HEK293 (cell line): ENCODE results near the gene ABR.

Experiments
- BCL11B ChIP-seq: fragments of 450-650 bp; formaldehyde crosslinking; IDR thresholded peaks from 2 replicates; pipeline ENCODE4 v1.5.1; 2016; ENCODE audit warnings: low read depth, missing biosample characterization, missing genetic modification characterization
- HOXC10 ChIP-seq: sonication (generic); formaldehyde crosslinking; IDR thresholded peaks from 2 replicates; pipeline ENCODE4 v1.8.1; 2023; ENCODE audit warnings: mild to moderate bottlenecking, missing genetic modification reagents
- KLF8 ChIP-seq: fragments of 450-650 bp; formaldehyde crosslinking; IDR thresholded peaks from 2 replicates; pipeline ENCODE4 v1.5.1; 2016; ENCODE audit warnings: missing biosample characterization, missing genetic modification characterization
- SCRT2 ChIP-seq: fragments of 450-650 bp; formaldehyde crosslinking; IDR thresholded peaks from 2 replicates; pipeline ENCODE4 v1.5.1; 2016; ENCODE audit warnings: missing biosample characterization, missing genetic modification characterization
- YY1 ChIP-seq: fragments of 450-650 bp; formaldehyde crosslinking; IDR thresholded peaks from 2 replicates; pipeline ENCODE4 v1.5.1; 2018; ENCODE audit warnings: missing biosample characterization, missing genetic modification characterization
- ZBTB8A ChIP-seq: fragments of 450-650 bp; formaldehyde crosslinking; IDR thresholded peaks from 2 replicates; pipeline ENCODE4 v1.5.1; 2016; ENCODE audit warnings: missing biosample characterization, missing genetic modification characterization
- ZFHX2 ChIP-seq: fragments of 450-650 bp; formaldehyde crosslinking; conservative IDR thresholded peaks from 2 replicates; pipeline ENCODE4 v1.5.1; 2016; ENCODE audit warnings: missing biosample characterization, missing genetic modification characterization
- ZFP69B ChIP-seq: fragments of 450-650 bp; formaldehyde crosslinking; IDR thresholded peaks from 2 replicates; pipeline ENCODE4 v1.5.1; 2016; ENCODE audit warnings: missing biosample characterization, missing genetic modification characterization
- ZIC2 ChIP-seq: fragments of 450-650 bp; formaldehyde crosslinking; IDR thresholded peaks from 2 replicates; pipeline ENCODE4 v1.5.1; 2016; ENCODE audit warnings: missing biosample characterization, missing genetic modification characterization
- ZNF221 ChIP-seq: fragments of 450-650 bp; formaldehyde crosslinking; IDR thresholded peaks from 2 replicates; pipeline ENCODE4 v1.5.1; 2017; ENCODE audit warnings: missing biosample characterization, missing genetic modification characterization, borderline replicate concordance
- ZNF292 ChIP-seq: fragments of 450-650 bp; formaldehyde crosslinking; IDR thresholded peaks from 2 replicates; pipeline ENCODE4 v1.5.1; 2016; ENCODE audit warnings: low read depth, missing biosample characterization, missing genetic modification characterization, borderline replicate concordance
- ZNF341 ChIP-seq: fragments of 450-650 bp; formaldehyde crosslinking; IDR thresholded peaks from 2 replicates; pipeline ENCODE4; 2016; ENCODE audit warnings: low read depth, missing biosample characterization, missing genetic modification characterization
- ZNF416 ChIP-seq: fragments of 450-650 bp; formaldehyde crosslinking; IDR thresholded peaks from 2 replicates; pipeline ENCODE4 v1.5.1; 2016; ENCODE audit warnings: missing biosample characterization, missing genetic modification characterization
- ZNF473 ChIP-seq: fragments of 450-650 bp; formaldehyde crosslinking; IDR thresholded peaks from 2 replicates; pipeline ENCODE4 v1.5.1; 2017; ENCODE audit warnings: missing biosample characterization, missing genetic modification characterization
- ZNF514 ChIP-seq: fragments of 450-650 bp; formaldehyde crosslinking; IDR thresholded peaks from 2 replicates; pipeline ENCODE4 v1.5.1; 2016; ENCODE audit warnings: missing biosample characterization, missing genetic modification characterization
- ZNF544 ChIP-seq: fragments of 450-650 bp; formaldehyde crosslinking; IDR thresholded peaks from 2 replicates; pipeline ENCODE4 v1.5.0; 2017; ENCODE audit warnings: missing biosample characterization, missing genetic modification characterization
- ZNF555 ChIP-seq: fragments of 450-650 bp; formaldehyde crosslinking; conservative IDR thresholded peaks from 2 replicates; pipeline ENCODE4 v1.5.1; 2017; ENCODE audit warnings: missing biosample characterization, mild to moderate bottlenecking, missing genetic modification characterization, inconsistent platforms
- ZNF561 ChIP-seq: fragments of 450-650 bp; IDR thresholded peaks from 2 replicates; pipeline ENCODE4 v1.5.1; 2018; ENCODE audit warnings: missing biosample characterization, missing genetic modification characterization, borderline replicate concordance
- ZNF701 ChIP-seq: fragments of 450-650 bp; formaldehyde crosslinking; IDR thresholded peaks from 2 replicates; pipeline ENCODE4 v1.5.1; 2016; ENCODE audit warnings: missing biosample characterization, missing genetic modification characterization
- ZSCAN23 ChIP-seq: fragments of 450-650 bp; formaldehyde crosslinking; IDR thresholded peaks from 2 replicates; pipeline ENCODE4 v1.5.1; 2016; ENCODE audit warnings: missing biosample characterization, missing genetic modification characterization
- TF ChIP-seq, protein P1 (sequence below): fragments of 450-650 bp; formaldehyde crosslinking; IDR thresholded peaks from 2 replicates; pipeline ENCODE4 v1.5.1; 2016; ENCODE audit warnings: missing biosample characterization, missing genetic modification characterization, borderline replicate concordance
- TF ChIP-seq, protein P2 (sequence below): fragments of 450-650 bp; formaldehyde crosslinking; IDR thresholded peaks from 2 replicates; pipeline ENCODE4 v1.5.1; 2016; ENCODE audit warnings: missing biosample characterization, missing genetic modification characterization
- TF ChIP-seq, protein P3 (sequence below): fragments of 450-650 bp; formaldehyde crosslinking; IDR thresholded peaks from 2 replicates; pipeline ENCODE4 v1.5.1; 2016; ENCODE audit warnings: missing biosample characterization, missing genetic modification characterization
- TF ChIP-seq, protein P4 (sequence below): fragments of 450-650 bp; formaldehyde crosslinking; IDR thresholded peaks from 2 replicates; pipeline ENCODE4 v1.5.1; 2016; ENCODE audit warnings: missing biosample characterization, missing genetic modification characterization
- TF ChIP-seq, protein P5 (sequence below): fragments of 450-650 bp; formaldehyde crosslinking; conservative IDR thresholded peaks from 2 replicates; pipeline ENCODE4 v1.5.1; 2016; ENCODE audit warnings: low read depth, missing biosample characterization, missing genetic modification characterization
- TF ChIP-seq, protein P6 (sequence below): fragments of 450-650 bp; formaldehyde crosslinking; IDR thresholded peaks from 2 replicates; pipeline ENCODE4 v1.5.1; 2016; ENCODE audit warnings: missing biosample characterization, missing genetic modification characterization
- TF ChIP-seq, protein P7 (sequence below): fragments of 450-650 bp; formaldehyde crosslinking; IDR thresholded peaks from 2 replicates; pipeline ENCODE4 v1.5.1; 2017; ENCODE audit warnings: missing biosample characterization, missing genetic modification characterization

The ABR gene

DNA sequence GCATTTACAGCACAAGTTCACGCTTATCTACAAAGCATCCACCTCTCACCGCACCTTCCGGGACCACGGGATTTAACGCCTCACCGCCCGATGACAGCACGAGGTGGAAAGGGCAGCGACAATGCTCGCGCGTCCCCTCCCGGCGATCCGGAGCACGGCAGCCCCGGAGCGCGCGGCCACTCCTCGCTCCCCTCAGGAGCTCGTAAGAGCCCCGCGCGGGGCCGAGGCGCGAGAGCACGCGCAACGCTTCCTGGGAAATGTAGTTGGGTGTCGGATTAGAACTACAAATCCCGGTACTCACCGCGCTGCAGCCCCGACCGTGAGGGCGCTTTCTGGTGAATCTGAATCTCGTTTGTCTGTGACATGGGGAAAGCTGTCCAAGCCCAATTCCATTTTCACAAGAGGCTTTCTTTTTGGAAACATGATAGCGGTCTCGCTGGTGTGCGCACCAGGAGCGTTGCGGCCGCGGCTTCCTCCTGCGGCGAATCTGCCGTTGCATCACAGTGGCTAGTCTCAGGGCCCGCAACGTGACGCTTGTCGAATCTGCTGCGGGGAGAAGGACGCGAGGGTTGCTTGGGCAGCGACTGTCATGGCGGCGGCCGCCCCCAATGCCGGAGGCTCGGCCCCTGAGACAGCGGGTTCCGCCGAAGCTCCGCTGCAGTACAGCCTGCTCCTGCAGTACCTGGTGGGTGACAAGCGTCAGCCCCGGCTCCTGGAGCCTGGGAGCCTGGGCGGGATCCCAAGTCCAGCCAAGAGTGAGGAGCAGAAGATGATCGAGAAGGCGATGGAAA lies 183.0 kb downstream of the ABR start, which contains the start of gene TIMM22 (continued):
- TF ChIP-seq HOXC10 (peak; percentile 72; the same call in 1 of the 2 replicates), YY1 (tag by site-specific recombination) (peak; percentile 99), ZNF292 (tag by site-specific recombination) (no peak), ZBTB8A (tag by site-specific recombination) (peak; percentile 83), SCRT2 (tag by site-specific recombination) (no peak), ZNF514 (tag by site-specific recombination) (no peak), ZSCAN23 (peak; percentile 91), ZNF555 (tag by site-specific recombination) (no peak), ZNF473 (tag by site-specific recombination) (no peak), ZFP69B (tag by site-specific recombination) (peak; percentile 54), ZFHX2 (tag by site-specific recombination) (peak; percentile 93), ZNF701 (tag by site-specific recombination) (no peak), ZNF416 (tag by site-specific recombination) (peak; percentile 29; the same call in 1 of the 2 replicates), ZIC2 (peak; percentile 70), ZNF544 (tag by site-specific recombination) (no peak), ZNF561 (tag by site-specific recombination) (peak; percentile 93), BCL11B (peak; percentile 89; the same call in 1 of the 2 replicates), KLF8 (tag by site-specific recombination) (peak; percentile 94), ZNF221 (tag by site-specific recombination) (no peak), ZNF341 (peak; percentile 68)
- TF ChIP-seq, protein P1, sequence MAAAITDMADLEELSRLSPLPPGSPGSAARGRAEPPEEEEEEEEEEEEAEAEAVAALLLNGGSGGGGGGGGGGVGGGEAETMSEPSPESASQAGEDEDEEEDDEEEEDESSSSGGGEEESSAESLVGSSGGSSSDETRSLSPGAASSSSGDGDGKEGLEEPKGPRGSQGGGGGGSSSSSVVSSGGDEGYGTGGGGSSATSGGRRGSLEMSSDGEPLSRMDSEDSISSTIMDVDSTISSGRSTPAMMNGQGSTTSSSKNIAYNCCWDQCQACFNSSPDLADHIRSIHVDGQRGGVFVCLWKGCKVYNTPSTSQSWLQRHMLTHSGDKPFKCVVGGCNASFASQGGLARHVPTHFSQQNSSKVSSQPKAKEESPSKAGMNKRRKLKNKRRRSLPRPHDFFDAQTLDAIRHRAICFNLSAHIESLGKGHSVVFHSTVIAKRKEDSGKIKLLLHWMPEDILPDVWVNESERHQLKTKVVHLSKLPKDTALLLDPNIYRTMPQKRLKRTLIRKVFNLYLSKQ, result 0 out of 2 replicates have a peak, but pooled peaks have one; percentile 17
- TF ChIP-seq, protein P2, sequence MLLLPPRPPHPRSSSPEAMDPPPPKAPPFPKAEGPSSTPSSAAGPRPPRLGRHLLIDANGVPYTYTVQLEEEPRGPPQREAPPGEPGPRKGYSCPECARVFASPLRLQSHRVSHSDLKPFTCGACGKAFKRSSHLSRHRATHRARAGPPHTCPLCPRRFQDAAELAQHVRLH (tag by site-specific recombination), result peak; percentile 97
- TF ChIP-seq, protein P3, sequence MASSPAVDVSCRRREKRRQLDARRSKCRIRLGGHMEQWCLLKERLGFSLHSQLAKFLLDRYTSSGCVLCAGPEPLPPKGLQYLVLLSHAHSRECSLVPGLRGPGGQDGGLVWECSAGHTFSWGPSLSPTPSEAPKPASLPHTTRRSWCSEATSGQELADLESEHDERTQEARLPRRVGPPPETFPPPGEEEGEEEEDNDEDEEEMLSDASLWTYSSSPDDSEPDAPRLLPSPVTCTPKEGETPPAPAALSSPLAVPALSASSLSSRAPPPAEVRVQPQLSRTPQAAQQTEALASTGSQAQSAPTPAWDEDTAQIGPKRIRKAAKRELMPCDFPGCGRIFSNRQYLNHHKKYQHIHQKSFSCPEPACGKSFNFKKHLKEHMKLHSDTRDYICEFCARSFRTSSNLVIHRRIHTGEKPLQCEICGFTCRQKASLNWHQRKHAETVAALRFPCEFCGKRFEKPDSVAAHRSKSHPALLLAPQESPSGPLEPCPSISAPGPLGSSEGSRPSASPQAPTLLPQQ (tag by site-specific recombination), result peak; percentile 63
- TF ChIP-seq, protein P4, sequence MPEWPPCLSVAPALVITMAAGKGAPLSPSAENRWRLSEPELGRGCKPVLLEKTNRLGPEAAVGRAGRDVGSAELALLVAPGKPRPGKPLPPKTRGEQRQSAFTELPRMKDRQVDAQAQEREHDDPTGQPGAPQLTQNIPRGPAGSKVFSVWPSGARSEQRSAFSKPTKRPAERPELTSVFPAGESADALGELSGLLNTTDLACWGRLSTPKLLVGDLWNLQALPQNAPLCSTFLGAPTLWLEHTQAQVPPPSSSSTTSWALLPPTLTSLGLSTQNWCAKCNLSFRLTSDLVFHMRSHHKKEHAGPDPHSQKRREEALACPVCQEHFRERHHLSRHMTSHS, result no peak
- TF ChIP-seq, protein P5, sequence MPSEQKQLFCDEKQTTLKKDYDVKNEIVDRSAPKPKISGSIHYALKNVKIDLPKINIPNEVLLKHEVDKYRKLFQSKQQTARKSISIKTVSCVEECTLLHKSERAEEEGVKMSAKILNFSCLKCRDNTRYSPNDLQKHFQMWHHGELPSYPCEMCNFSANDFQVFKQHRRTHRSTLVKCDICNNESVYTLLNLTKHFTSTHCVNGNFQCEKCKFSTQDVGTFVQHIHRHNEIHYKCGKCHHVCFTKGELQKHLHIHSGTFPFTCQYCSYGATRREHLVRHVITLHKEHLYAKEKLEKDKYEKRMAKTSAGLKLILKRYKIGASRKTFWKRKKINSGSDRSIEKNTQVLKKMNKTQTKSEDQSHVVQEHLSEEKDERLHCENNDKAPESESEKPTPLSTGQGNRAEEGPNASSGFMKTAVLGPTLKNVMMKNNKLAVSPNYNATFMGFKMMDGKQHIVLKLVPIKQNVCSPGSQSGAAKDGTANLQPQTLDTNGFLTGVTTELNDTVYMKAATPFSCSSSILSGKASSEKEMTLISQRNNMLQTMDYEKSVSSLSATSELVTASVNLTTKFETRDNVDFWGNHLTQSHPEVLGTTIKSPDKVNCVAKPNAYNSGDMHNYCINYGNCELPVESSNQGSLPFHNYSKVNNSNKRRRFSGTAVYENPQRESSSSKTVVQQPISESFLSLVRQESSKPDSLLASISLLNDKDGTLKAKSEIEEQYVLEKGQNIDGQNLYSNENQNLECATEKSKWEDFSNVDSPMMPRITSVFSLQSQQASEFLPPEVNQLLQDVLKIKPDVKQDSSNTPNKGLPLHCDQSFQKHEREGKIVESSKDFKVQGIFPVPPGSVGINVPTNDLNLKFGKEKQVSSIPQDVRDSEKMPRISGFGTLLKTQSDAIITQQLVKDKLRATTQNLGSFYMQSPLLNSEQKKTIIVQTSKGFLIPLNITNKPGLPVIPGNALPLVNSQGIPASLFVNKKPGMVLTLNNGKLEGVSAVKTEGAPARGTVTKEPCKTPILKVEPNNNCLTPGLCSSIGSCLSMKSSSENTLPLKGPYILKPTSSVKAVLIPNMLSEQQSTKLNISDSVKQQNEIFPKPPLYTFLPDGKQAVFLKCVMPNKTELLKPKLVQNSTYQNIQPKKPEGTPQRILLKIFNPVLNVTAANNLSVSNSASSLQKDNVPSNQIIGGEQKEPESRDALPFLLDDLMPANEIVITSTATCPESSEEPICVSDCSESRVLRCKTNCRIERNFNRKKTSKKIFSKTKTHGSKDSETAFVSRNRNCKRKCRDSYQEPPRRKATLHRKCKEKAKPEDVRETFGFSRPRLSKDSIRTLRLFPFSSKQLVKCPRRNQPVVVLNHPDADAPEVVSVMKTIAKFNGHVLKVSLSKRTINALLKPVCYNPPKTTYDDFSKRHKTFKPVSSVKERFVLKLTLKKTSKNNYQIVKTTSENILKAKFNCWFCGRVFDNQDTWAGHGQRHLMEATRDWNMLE (tag by site-specific recombination), result 0 out of 2 replicates have a peak, but pooled peaks have one; percentile 21
- TF ChIP-seq, protein P6, sequence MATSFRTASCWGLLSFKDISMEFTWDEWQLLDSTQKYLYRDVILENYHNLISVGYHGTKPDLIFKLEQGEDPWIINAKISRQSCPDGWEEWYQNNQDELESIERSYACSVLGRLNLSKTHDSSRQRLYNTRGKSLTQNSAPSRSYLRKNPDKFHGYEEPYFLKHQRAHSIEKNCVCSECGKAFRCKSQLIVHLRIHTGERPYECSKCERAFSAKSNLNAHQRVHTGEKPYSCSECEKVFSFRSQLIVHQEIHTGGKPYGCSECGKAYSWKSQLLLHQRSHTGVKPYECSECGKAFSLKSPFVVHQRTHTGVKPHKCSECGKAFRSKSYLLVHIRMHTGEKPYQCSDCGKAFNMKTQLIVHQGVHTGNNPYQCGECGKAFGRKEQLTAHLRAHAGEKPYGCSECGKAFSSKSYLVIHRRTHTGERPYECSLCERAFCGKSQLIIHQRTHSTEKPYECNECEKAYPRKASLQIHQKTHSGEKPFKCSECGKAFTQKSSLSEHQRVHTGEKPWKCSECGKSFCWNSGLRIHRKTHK (tag by site-specific recombination), result peak; percentile 16; the same call in 1 of the 2 replicates
- TF ChIP-seq, protein P7, sequence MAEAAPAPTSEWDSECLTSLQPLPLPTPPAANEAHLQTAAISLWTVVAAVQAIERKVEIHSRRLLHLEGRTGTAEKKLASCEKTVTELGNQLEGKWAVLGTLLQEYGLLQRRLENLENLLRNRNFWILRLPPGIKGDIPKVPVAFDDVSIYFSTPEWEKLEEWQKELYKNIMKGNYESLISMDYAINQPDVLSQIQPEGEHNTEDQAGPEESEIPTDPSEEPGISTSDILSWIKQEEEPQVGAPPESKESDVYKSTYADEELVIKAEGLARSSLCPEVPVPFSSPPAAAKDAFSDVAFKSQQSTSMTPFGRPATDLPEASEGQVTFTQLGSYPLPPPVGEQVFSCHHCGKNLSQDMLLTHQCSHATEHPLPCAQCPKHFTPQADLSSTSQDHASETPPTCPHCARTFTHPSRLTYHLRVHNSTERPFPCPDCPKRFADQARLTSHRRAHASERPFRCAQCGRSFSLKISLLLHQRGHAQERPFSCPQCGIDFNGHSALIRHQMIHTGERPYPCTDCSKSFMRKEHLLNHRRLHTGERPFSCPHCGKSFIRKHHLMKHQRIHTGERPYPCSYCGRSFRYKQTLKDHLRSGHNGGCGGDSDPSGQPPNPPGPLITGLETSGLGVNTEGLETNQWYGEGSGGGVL (tag by site-specific recombination), result peak; percentile 63
